Measurements from ENCODE around the gene ZNF836. TPM values are rescaled to one million over a fixed set of nuclear protein-coding genes. Genes with fewer than 3 reads are reported as not detected.

ZNF836 gene
- total and polyA plus RNA-seq, 2 donors (not counting 3 experiments of a cell fraction or from before 2014, with no cell fraction given): 2.1 to 9.3 TPM

DNA sequence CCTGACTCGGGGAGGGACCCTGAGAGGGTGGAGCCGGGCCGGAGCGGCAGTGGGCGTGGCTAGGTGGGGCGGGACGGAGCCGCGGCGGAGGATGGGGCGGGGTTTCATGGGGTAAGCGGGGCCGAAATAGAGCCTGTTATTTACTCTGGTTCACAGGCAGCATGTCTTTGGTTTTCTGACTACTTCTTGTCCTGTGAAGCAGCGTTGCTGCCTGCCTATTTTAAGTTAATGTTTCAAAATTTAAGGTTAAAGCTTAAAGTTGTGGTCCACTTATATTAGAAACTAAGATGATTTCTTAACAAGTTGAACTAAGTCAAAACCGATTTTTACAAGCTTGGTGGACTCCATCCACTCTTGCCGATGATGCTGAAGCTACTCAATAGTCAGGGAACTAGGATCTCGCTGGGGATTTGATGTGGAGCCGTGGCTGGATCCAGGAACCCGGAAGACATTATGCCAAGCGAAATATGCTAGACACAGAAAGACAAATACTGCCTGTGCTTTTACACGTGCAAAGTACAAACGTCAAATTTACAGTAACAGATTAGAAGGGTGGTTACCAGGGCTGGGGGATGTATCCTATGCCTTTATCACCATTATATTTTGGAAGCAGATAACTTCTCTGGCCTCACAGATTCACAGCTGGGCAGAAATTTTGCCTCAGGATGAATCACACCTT is 31.2 kb downstream of the ZNF836 start:
- Histone ChIP-seq H2AFZ (ENCODE audit: low read depth, low read length) (peak overlapping the region; percentile 99), H3K79me2 (ENCODE audit: control insufficient read depth, insufficient read depth, low read length) (peaks cover 9% of the 10 kb centered on the region), H3K4me2 (ENCODE audit: insufficient read depth, low read length) (peak overlapping the region; percentile 79), H3K27me3 (ENCODE audit: control insufficient read depth in 2 of 2, insufficient read depth in 2 of 2, low read length in 2 of 2) (no peaks in the 10 kb centered on the region), H3K27ac (ENCODE audit: insufficient read depth, low read depth, low read length) (no peak overlapping the region), H3K9me1 (replicated peaks; ENCODE audit: control insufficient read depth, extremely low read depth, insufficient read depth, low read length) (no peaks in the 10 kb centered on the region), H4K20me1 (replicated peaks; ENCODE audit: control insufficient read depth, extremely low read depth, insufficient read depth, low read length) (no peaks in the 10 kb centered on the region), H3K9me3 (replicated peaks; ENCODE audit: control insufficient read depth, insufficient read depth, low read length) (no peaks in the 10 kb centered on the region), H3K9ac (replicated peaks; ENCODE audit: extremely low read depth, insufficient read depth, low read length) (no peak overlapping the region), H3K4me1 (ENCODE audit: control insufficient read depth, extremely low read depth, insufficient read depth, low read length) (peaks cover 6% of the 10 kb centered on the region), H3K4me3 (replicated peaks in 1 of 3; ENCODE audit: insufficient read depth in 1 of 3, low read depth in 1 of 3, low read length in 3 of 3) (peak overlapping the region in 1 of 3 experiments; percentile 88), H3K36me3 (ENCODE audit: control insufficient read depth in 2 of 2, extremely low read depth in 1 of 2, insufficient read depth in 2 of 2, low read length in 2 of 2) (no peaks in the 10 kb centered on the region)
- DNase-seq (ENCODE audit: low read depth, low spot score) (no peak), FAIRE-seq (no peak)
- ChIA-PET POLR2A (no interaction called here), CTCF (interaction anchor here (1.2 to 2.7 kb wide), 4 partner anchors 22 to 1055 kb away, joined by 3 to 20 read pairs (median 8); partner anchors contain the start of gene PPP2R1A)
- no peak for TF ChIP-seq POLR2AphosphoS5 (IDR thresholded peaks at IDR 0.05; ENCODE audit: insufficient read depth, low read depth, low read length)
- TF ChIP-seq JUN (IDR thresholded peaks at IDR 0.05; ENCODE audit: borderline replicate concordance, insufficient read depth, insufficient read length, low read depth): no peak
- no peak for TF ChIP-seq EZH2 (IDR thresholded peaks at IDR 0.05; ENCODE audit: borderline replicate concordance, low read depth, low read length, severe bottlenecking)
- TF ChIP-seq, protein P1, sequence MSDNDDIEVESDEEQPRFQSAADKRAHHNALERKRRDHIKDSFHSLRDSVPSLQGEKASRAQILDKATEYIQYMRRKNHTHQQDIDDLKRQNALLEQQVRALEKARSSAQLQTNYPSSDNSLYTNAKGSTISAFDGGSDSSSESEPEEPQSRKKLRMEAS (IDR thresholded peaks at IDR 0.05; ENCODE audit: insufficient read depth, insufficient read length): no peak
- TF ChIP-seq, protein P2, sequence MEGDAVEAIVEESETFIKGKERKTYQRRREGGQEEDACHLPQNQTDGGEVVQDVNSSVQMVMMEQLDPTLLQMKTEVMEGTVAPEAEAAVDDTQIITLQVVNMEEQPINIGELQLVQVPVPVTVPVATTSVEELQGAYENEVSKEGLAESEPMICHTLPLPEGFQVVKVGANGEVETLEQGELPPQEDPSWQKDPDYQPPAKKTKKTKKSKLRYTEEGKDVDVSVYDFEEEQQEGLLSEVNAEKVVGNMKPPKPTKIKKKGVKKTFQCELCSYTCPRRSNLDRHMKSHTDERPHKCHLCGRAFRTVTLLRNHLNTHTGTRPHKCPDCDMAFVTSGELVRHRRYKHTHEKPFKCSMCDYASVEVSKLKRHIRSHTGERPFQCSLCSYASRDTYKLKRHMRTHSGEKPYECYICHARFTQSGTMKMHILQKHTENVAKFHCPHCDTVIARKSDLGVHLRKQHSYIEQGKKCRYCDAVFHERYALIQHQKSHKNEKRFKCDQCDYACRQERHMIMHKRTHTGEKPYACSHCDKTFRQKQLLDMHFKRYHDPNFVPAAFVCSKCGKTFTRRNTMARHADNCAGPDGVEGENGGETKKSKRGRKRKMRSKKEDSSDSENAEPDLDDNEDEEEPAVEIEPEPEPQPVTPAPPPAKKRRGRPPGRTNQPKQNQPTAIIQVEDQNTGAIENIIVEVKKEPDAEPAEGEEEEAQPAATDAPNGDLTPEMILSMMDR (IDR thresholded peaks at IDR 0.05; ENCODE audit: extremely low read depth in 1 of 2, insufficient read depth in 1 of 2, low read depth in 1 of 2, low read length in 2 of 2): no peak
- TF ChIP-seq FOS (IDR thresholded peaks at IDR 0.05; ENCODE audit: borderline replicate concordance, insufficient read depth, low read length): no peak
- TF ChIP-seq POLR2A (IDR thresholded peaks at IDR 0.05; ENCODE audit: low read depth, low read length): no peak
- TF ChIP-seq GATA2 (IDR thresholded peaks at IDR 0.05; ENCODE audit: insufficient read depth, insufficient read length, low read depth, low read length): no peak
- no peak for TF ChIP-seq MYC (IDR thresholded peaks at IDR 0.05; ENCODE audit: low read depth, low read length)
- no TSS peak for BruUV-seq (replicated peaks)
- intact Hi-C loops (cut with micrococcal nuclease) (no loop called here), dilution Hi-C loops (cut with MboI; ENCODE audit: extremely low pct_ligation_motif_present, low sequenced_read_pairs) (no loop called here)

Measured in endothelial cell of umbilical vein (primary cell).